Central memory CD8-positive, alpha-beta T cell (primary cell): Measurements from ENCODE around the gene TNP2.
"Not testable (repeated sequence)": the region's sequence is repeated elsewhere in the genome, so short reads cannot be mapped to it uniquely, and the experiment has no call there.

Experiments used
- ATAC-seq: fragments of 150-1000 bp; cut with Tn5 transposase; replicated peaks from 2 replicates; pipeline ENCODE4 v1.10.0; 2022; ENCODE audit warnings: mild to moderate bottlenecking, moderate FRiP score, moderate number of reproducible peaks; ENCODE audit not compliant: poor library complexity, severe bottlenecking; ENCODE audit errors: extremely low read depth
- DNase-seq, 2 donors: peaks; one replicate each; pipeline ENCODE4 v3.0.0; 2021; ENCODE audit warnings: low spot score in 2 of 2
- H3K27ac Mint-ChIP-seq: one replicate; pipeline ENCODE4 v1.8.0; 2022; ENCODE audit warnings: low read depth, mild to moderate bottlenecking, moderate library complexity, mixed read lengths
- H3K27me3 Mint-ChIP-seq: one replicate; pipeline ENCODE4 v1.8.0; 2022; ENCODE audit warnings: mixed read lengths
- H3K36me3 Mint-ChIP-seq: one replicate; pipeline ENCODE4 v1.8.0; 2022; ENCODE audit warnings: mild to moderate bottlenecking, moderate library complexity, mixed read lengths; ENCODE audit not compliant: insufficient read depth
- H3K4me1 Mint-ChIP-seq: one replicate; pipeline ENCODE4 v1.8.0; 2022; ENCODE audit warnings: mixed read lengths
- H3K4me3 Mint-ChIP-seq: one replicate; pipeline ENCODE4 v1.8.0; 2022; ENCODE audit warnings: mild to moderate bottlenecking, moderate library complexity, mixed read lengths
- H3K9me3 Mint-ChIP-seq: one replicate; pipeline ENCODE4 v1.8.0; 2022; ENCODE audit warnings: mixed read lengths

TNP2 gene

DNA sequence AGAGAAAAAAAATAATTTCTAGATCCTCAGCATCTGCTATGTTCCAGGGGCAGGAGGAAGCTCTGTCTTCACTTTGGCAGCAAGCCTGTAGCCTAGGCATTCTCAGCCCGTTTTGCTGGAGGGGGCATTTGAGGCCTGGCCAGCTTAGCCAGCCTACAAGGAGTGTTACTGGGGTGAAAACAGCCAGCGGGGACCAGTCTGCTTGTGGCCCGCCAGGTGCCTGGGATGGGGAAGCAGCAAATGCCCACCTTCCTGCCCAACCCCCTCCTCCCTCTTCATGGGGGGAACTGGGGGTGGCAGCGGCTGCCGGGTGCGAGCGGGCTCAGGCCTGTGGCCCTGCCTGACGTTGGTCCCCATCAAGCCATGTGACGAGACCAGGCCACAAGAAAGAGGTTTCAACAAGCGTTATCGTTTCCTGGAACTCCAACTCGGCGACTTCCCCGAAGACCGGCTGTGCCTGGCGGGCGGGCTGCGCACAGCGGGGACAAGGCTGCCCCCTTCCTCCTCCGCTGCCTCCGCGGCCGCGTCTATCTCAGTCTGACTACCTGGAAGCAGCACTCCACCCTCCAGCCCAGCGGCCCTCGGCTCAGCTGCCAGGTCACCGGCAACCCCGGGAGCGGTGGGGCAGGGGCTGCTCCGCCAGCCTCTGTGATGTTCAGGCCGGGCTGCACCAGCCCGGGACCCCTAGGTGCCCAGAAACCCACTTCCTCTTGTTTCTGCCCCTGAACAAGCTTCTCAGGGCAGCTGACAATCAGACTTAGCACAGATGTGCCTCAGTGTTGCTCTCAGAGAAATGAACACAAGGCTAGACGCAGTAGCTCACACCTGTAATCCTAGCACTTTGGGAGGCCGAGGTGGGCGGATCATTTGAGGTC is 36.0 kb downstream of the TNP2 start:
- DNase-seq (peak; percentile 69 to 84), ATAC-seq (peak; percentile 89)
- H3K9me3 Mint-ChIP-seq = no peaks in the 10 kb centered on the region
- H3K27ac Mint-ChIP-seq = peak overlapping the region; percentile 97
- no peaks in the 10 kb centered on the region for H3K27me3 Mint-ChIP-seq
- H3K36me3 Mint-ChIP-seq = peaks cover 3% of the 10 kb centered on the region
- H3K4me3 Mint-ChIP-seq = peak overlapping the region; percentile 74
- peaks cover 53% of the 10 kb centered on the region for H3K4me1 Mint-ChIP-seq

DNA sequence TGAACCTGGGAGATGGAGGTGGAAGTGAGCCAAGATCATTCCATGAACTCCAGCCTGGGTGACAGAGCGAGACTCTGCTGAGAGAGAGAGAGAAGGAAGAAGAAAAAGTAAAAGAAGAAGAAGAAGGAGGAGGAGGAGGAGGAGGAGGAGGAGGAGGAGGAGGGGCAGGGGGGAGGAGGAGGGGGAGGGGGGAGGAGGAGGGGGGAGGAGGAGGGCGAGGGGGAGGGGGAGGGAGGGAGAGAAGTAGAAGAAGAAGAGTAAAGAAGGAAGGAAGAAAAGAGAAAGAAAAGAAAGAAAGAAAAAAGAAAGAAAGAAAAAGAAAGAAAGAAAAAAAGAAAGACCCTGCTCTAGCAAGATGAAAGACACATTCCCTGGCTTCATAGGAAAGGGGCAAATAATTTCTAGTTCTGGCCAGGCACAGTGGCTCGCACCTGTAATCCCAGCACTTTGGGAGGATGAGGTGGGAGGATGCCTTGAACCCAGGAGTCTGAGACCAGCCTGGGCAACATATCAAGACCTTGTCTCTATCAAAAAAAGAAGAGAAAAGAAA is 36.7 kb downstream of the TNP2 start:
- peak overlapping the region; percentile 97 for H3K27ac Mint-ChIP-seq
- peak overlapping the region; percentile 74 for H3K4me3 Mint-ChIP-seq
- DNase-seq = no peak
- ATAC-seq = no peak
- H3K4me1 Mint-ChIP-seq = peaks cover 53% of the 10 kb centered on the region
- no peaks in the 10 kb centered on the region for H3K27me3 Mint-ChIP-seq
- no peaks in the 10 kb centered on the region for H3K9me3 Mint-ChIP-seq
- peaks cover 3% of the 10 kb centered on the region for H3K36me3 Mint-ChIP-seq

DNA sequence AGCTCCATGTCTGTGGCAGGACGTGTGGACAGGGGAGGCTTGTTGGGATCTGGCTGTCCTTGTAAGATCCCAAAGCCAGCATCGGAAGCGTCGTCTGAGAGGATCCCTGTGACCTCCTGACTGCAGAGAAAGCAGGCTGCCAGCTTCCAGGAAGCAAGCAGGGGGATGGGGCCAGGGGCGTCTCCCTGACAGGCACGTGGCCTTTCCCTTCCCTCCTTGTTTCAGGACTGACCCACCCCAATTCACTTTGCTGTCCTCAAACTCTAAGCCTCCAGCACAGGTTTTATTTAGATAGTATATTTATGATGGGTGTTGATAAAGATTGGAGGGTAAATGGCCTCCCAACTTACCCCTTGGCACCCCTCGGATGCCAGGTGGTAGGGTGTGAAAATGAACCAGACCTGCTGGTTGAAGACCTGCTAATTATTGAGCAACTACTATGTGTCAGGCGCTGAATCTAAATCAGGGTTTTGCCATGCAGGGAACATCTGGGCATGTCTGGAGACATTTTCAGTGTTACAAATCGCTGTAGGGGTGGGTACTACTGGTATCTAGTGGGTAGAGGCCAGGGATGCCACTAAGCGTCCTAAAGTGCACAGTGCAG is 37.7 kb downstream of the TNP2 start:
- Mint-ChIP-seq H3K27ac (peak overlapping the region; percentile 97), H3K4me1 (peaks cover 53% of the 10 kb centered on the region), H3K27me3 (no peaks in the 10 kb centered on the region), H3K36me3 (peaks cover 3% of the 10 kb centered on the region), H3K9me3 (no peaks in the 10 kb centered on the region), H3K4me3 (no peak overlapping the region)
- DNase-seq (no peak), ATAC-seq (no peak)

DNA sequence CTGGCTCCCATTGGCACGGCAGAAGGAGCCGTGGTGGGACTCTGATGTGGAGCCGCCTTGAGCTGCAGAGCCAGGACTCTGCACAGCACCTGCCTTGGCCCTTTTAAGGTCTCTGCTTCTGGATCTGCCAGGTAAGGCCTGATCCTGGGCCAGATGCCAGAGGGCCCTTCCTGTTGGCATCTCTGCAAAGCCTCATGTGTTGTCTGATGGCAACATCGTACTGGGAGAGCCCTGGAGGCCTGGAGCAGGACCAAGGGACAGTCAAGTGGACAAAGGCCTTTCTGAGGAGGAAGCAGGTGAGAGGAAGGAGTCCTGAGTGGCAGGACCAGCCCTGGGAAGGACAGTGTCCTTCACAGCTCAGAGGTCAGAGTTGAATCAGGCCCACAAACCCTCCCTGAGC is 39.2 kb downstream of the TNP2 start:
- no peak for ATAC-seq
- no peaks in the 10 kb centered on the region for H3K27me3 Mint-ChIP-seq
- no peak for DNase-seq
- H3K4me3 Mint-ChIP-seq = no peak overlapping the region
- H3K9me3 Mint-ChIP-seq = no peaks in the 10 kb centered on the region
- H3K4me1 Mint-ChIP-seq = peaks cover 54% of the 10 kb centered on the region
- peak overlapping the region; percentile 63 for H3K27ac Mint-ChIP-seq
- peaks cover 9% of the 10 kb centered on the region for H3K36me3 Mint-ChIP-seq

DNA sequence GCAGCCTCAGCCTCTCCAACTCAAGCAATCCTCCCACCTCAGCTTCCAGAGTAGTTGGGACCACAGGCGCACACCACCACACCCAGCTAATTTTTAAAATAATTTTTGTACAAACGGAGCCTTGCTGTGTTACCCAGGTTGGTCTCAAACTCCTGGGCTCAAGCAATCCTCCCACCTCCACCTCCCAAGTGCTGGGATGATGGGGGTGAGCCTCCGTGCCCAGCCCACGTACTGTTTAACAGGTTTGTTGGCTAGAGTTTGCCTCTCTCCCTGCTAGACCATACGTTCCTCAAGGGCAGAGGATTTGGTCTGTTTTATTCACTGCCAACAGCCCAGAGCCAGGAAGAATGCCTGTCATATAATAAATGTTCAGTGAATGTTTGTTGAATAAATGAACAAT is 39.7 kb downstream of the TNP2 start:
- Mint-ChIP-seq H3K27me3 (no peaks in the 10 kb centered on the region), H3K36me3 (peaks cover 9% of the 10 kb centered on the region), H3K4me1 (peaks cover 54% of the 10 kb centered on the region), H3K27ac (peak overlapping the region; percentile 63), H3K9me3 (no peaks in the 10 kb centered on the region), H3K4me3 (no peak overlapping the region)
- no peak for DNase-seq
- no peak for ATAC-seq

DNA sequence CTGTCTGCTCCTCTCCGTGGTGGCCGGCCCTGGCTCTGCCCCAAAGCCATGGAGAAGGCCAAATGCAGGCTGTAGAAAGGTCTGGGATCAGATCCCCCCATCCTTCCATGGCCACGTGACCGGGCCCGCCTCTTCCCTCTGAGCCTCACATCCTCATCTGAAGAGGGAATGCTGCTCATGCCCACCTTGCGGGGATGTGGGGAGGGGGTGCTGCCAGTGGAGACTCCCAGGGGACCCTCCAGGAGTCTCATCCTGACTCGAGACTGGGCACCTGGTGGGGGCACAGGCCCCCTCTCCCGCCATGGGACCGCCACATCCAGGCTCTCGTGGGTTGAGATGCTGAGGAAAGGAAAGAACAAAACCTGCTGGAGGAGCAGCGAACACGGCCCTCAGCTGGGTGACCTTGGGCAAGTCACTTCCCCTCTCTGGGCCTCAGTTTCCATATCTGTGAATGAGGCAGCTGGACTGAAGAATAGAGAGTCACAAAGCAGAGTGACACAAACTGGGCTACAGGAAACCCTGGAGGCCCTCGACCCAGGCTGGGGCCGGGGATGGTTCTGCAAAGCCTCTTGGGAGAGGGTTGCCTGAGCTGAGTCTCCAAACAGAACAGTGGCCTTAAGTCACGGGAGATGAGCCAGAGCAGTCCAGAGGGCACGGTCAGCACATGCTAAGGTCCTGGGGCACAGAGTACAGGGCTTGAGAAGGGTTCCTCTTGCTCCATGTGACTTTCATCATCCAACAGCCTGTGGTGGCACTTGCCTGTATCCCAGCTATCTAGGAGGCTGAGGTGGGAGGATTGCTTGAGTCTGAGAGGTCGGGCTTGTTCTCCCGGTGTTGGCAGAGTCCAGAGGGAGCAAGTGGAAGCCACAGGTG is 43.2 kb downstream of the TNP2 start:
- Mint-ChIP-seq H3K4me3 (peak overlapping the region; percentile 73), H3K27me3 (no peaks in the 10 kb centered on the region), H3K36me3 (peaks cover 7% of the 10 kb centered on the region), H3K9me3 (no peaks in the 10 kb centered on the region), H3K27ac (peak overlapping the region; percentile 98), H3K4me1 (peaks cover 41% of the 10 kb centered on the region)
- ATAC-seq (no peak), DNase-seq (no peak)

DNA sequence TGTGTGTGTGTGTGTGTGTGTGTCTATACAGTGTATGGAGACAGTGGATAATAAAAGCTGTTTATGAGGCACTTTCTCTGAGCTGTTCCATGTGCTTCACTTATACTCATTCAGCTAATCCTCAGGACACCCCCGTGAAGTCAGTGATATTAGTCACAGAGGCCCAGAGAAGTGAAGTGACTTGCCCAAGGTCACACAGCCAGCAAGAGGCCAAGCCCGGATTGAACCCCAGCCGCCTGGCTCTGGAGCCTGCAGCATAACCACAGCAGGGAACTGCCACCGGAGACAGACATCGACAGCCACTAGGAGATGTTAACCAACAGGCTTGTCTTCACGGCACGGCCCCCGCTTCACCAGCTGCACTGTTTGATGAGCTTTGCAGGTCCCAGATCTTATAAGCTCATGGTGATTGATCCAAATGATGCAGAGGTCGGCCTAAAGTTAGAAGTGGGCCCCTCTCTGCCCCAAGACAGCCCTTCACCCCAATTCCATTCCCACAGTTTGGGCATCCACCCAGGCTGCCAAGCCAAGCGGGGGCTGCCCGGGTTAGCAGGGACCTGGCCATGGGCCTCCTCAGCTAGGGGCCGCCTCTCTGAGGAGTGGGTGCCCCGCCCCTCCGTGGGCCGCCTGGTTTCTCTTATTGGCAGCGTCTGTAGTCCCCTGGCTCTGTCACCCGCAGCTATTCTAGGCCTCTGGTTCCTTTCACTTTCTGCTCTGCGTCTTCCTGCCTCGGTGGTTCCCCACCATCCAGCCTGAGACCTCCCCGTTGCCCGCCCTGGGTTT is 44.0 kb downstream of the TNP2 start:
- peaks cover 7% of the 10 kb centered on the region for H3K36me3 Mint-ChIP-seq
- peak; percentile 83 for ATAC-seq

DNA sequence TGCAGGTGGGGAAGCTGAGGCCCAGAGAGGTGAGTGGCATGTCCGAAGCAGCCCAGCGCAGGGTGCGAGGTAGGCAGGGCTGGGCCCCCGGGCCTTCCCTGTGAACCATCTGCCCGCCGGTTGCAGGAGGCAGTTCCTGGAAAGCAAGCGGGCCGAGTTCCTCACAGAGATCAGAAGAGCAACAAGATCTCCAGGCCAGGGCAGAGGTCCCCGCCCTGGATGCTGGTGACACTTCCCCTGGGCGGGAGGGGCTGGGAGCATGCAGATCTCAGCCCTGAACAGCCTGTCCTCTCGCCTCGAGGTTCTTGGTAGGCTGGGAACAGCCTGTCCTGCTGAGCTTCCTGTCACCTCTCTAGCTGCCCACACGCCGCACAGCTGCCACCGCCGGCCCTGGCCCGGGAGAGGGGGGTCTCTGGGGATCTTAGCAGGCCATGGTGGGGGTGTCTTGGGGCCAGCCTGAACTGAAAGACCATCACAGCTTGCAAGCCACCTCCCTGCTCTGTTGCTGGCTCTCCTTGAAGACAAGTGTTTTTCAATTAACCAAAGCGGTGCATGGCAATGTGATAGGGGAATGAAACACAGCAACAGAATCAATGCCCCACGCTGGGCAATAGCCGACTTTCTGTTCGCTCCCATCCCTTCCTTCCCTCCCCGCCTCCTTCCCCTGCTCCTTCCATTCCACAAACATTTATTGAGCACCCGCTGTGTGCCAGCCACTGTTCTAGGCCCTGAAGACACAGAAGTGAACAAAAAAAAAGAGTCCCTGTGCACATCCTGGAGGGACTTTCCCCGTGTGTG is 44.8 kb downstream of the TNP2 start:
- DNase-seq (peak in 1 of 2 donors; percentile 32), ATAC-seq (peak; percentile 61)
- Mint-ChIP-seq H3K4me3 (peak overlapping the region; percentile 73), H3K9me3 (no peaks in the 10 kb centered on the region), H3K36me3 (peaks cover 7% of the 10 kb centered on the region), H3K27me3 (no peaks in the 10 kb centered on the region), H3K27ac (peak overlapping the region; percentile 98), H3K4me1 (peaks cover 40% of the 10 kb centered on the region)

More for the DNA sequence above, 44.0 kb downstream of the TNP2 start:
- Mint-ChIP-seq H3K27me3 (no peaks in the 10 kb centered on the region), H3K27ac (peak overlapping the region; percentile 98), H3K4me1 (peaks cover 40% of the 10 kb centered on the region), H3K9me3 (no peaks in the 10 kb centered on the region), H3K4me3 (peak overlapping the region; percentile 73)
- DNase-seq = peak; percentile 50 to 69

DNA sequence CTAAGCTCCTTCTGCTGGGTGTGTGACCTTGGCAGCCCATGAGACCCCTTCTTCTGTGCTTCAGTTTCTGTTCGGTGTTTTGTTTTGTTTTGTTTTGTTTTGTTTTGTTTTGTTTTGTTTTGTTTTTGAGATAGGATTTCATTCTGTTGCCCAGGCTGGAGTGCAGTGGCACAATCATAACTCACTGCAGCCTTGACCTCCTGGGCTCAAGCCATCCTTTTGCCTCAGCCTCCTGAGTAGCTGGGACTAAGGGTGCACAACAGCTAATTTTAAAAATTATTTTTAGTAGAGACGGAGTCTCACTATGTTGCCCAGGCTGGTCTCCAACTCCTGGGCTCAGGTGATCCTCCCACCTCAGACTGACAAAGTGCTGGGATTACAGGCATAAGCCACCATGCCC is 48.6 kb downstream of the TNP2 start:
- H3K9me3 Mint-ChIP-seq = not testable (repeated sequence)
- peaks cover 28% of the 10 kb centered on the region for H3K4me1 Mint-ChIP-seq

DNA sequence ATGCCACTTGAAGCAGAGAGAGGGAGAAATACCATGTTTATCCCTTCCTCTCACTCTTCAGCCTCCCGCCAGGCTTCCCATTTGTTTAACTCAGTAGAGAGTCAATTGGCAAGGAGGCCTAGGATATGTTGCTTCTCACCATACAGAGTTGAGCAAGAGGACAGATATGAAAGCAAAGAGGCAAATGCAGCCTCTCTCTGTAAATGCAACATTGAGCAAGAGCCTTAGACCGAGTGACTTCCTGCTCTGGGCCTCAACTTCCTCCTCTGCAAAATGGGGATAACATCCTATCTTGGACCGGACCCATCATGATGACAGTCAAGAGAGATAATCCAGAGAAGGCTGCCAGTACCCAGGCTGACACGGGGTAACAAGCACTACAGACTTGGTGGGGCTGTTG is 49.9 kb downstream of the TNP2 start:
- peaks cover 1% of the 10 kb centered on the region for H3K36me3 Mint-ChIP-seq
- H3K9me3 Mint-ChIP-seq = peaks cover 5% of the 10 kb centered on the region
- H3K4me3 Mint-ChIP-seq = no peak overlapping the region
- DNase-seq (no peak), ATAC-seq (no peak)
- H3K27ac Mint-ChIP-seq = no peak overlapping the region
- H3K4me1 Mint-ChIP-seq = peaks cover 14% of the 10 kb centered on the region
- H3K27me3 Mint-ChIP-seq = no peaks in the 10 kb centered on the region

More for the DNA sequence above, 48.6 kb downstream of the TNP2 start:
- not testable (repeated sequence) for DNase-seq, ATAC-seq, H3K27ac Mint-ChIP-seq, H3K36me3 Mint-ChIP-seq, H3K4me3 Mint-ChIP-seq, H3K27me3 Mint-ChIP-seq

DNA sequence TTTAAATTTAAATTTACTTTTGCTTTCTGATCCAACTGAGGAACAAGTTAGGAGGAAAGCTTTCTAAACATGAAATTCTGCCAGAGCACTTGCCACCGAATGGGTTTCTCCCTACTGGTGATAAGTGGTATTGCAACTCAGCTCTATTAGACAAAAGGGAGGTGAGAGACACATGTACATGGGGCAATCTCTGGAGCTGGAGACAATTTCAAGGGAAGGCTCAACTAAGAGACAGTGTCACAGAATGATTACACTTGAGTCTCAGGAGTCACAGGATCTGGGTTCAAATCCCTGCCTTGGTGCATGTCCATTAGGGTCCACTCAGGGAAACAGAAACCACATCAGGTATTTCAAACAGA is 50.5 kb downstream of the TNP2 start:
- peaks cover 10% of the 10 kb centered on the region for H3K4me1 Mint-ChIP-seq
- no peak overlapping the region for H3K27ac Mint-ChIP-seq

More for the DNA sequence above, 50.5 kb downstream of the TNP2 start:
- ATAC-seq = no peak
- no peaks in the 10 kb centered on the region for H3K36me3 Mint-ChIP-seq
- H3K9me3 Mint-ChIP-seq = peaks cover 5% of the 10 kb centered on the region
- no peak for DNase-seq
- no peak overlapping the region for H3K4me3 Mint-ChIP-seq
- H3K27me3 Mint-ChIP-seq = no peaks in the 10 kb centered on the region
